ENCODE data around the gene ABCA3. TPM values are rescaled to one million over a fixed set of nuclear protein-coding genes. Genes with fewer than 3 reads are reported as not detected.

ABCA3 gene
- total RNA-seq, 6 donors from 2014 or later, result 337 to 619 (median 455) TPM

- Histone ChIP-seq H3K4me3 (peak overlapping the region in 3 of 4 donors; percentile 29 to 53 (median 49)), H3K27me3 (no peaks in the 10 kb centered on the region), H3K27ac (peak overlapping the region in 2 of 4 donors; percentile 1 to 56), H3K4me1 (peaks cover 0 to 10% (median 0%) of the 10 kb centered on the region in 4 donors), H3K9me3 (no peaks in the 10 kb centered on the region), H3K36me3 (peaks cover 21 to 67% (median 44%) of the 10 kb centered on the region in 4 donors)
- no peak for TF ChIP-seq EP300 (IDR thresholded peaks at IDR 0.05)
- TF ChIP-seq POLR2AphosphoS5 (IDR thresholded peaks at IDR 0.05), result no peak
- no peak for TF ChIP-seq CTCF (IDR thresholded peaks at IDR 0.05)
- no peak for TF ChIP-seq POLR2A (IDR thresholded peaks at IDR 0.05)
- no peak for ATAC-seq (ENCODE audit: low FRiP score in 2 of 2)
- DNase-seq, result no peak
- 72 to 91% methylated on average over 5 to 7 of the region's 7 CpGs for WGBS, 2 donors
These were observed 15.3 kb downstream of the ABCA3 start for GRCh38 chr16:2325181-2325580.

GRCh38 chr16:2324296-2324859 is 16.1 kb downstream of the ABCA3 start:
- peak overlapping the region in 2 of 4 donors; percentile 1 to 50 for H3K27ac ChIP-seq
- H3K27me3 ChIP-seq, result no peaks in the 10 kb centered on the region
- peaks cover 0 to 5% (median 0%) of the 10 kb centered on the region in 4 donors for H3K4me1 ChIP-seq
- H3K4me3 ChIP-seq, result peak overlapping the region in 3 of 4 donors; percentile 29 to 53 (median 49)
- H3K9me3 ChIP-seq, result no peaks in the 10 kb centered on the region
- ATAC-seq (ENCODE audit: low FRiP score in 2 of 2) (no peak), DNase-seq (peak; percentile 60 to 80)
- 70 to 83% methylated on average over 24 to 25 of the region's 26 CpGs for WGBS, 2 donors
- TF ChIP-seq POLR2A (IDR thresholded peaks at IDR 0.05) (peak in 1 of 4 donors; percentile 19), EP300 (IDR thresholded peaks at IDR 0.05) (no peak)
- H3K36me3 ChIP-seq, result peaks cover 21 to 72% (median 49%) of the 10 kb centered on the region in 4 donors

GRCh38 chr16:2323701-2324100 is 16.8 kb downstream of the ABCA3 start:
- H3K36me3 ChIP-seq, result peaks cover 24 to 79% (median 53%) of the 10 kb centered on the region in 4 donors
- no peaks in the 10 kb centered on the region for H3K9me3 ChIP-seq
- 81 to 85% methylated on average over 5 to 8 of the region's 8 CpGs for WGBS, 2 donors
- H3K4me1 ChIP-seq, result peaks cover 0 to 5% (median 0%) of the 10 kb centered on the region in 4 donors
- H3K4me3 ChIP-seq, result peak overlapping the region in 3 of 4 donors; percentile 29 to 53 (median 49)
- no peaks in the 10 kb centered on the region for H3K27me3 ChIP-seq
- H3K27ac ChIP-seq, result no peak overlapping the region
- ATAC-seq (ENCODE audit: low FRiP score in 2 of 2), result no peak
- DNase-seq, result peak in 1 of 2 donors; percentile 22
- no peak for TF ChIP-seq EP300 (IDR thresholded peaks at IDR 0.05)

GRCh38 chr16:2319606-2320005 is 20.9 kb downstream of the ABCA3 start:
- no peaks in the 10 kb centered on the region for H3K9me3 ChIP-seq
- H3K27me3 ChIP-seq, result no peaks in the 10 kb centered on the region
- ATAC-seq (ENCODE audit: low FRiP score in 2 of 2) (no peak), DNase-seq (peak in 1 of 2 donors; percentile 75)
- H3K27ac ChIP-seq, result no peak overlapping the region
- no peak overlapping the region for H3K4me3 ChIP-seq
- H3K36me3 ChIP-seq, result peaks cover 12 to 65% (median 42%) of the 10 kb centered on the region in 4 donors
- H3K4me1 ChIP-seq, result peaks cover 0 to 2% (median 0%) of the 10 kb centered on the region in 4 donors
- TF ChIP-seq POLR2AphosphoS5 (IDR thresholded peaks at IDR 0.05) (no peak), EP300 (IDR thresholded peaks at IDR 0.05) (no peak), POLR2A (IDR thresholded peaks at IDR 0.05) (peak in 1 of 4 donors; percentile 18)
- WGBS, 2 donors, result 93 to 94% methylated on average over 16 to 23 of the region's 23 CpGs

GRCh38 chr16:2317231-2318020 is 23.1 kb downstream of the ABCA3 start:
- peak in 1 of 4 donors; percentile 19 for TF ChIP-seq POLR2A (IDR thresholded peaks at IDR 0.05)
- TF ChIP-seq EP300 (IDR thresholded peaks at IDR 0.05), result no peak
- TF ChIP-seq CTCF (IDR thresholded peaks at IDR 0.05), result no peak
- TF ChIP-seq POLR2AphosphoS5 (IDR thresholded peaks at IDR 0.05), result no peak
- H3K36me3 ChIP-seq, result peaks cover 12 to 60% (median 31%) of the 10 kb centered on the region in 4 donors
- H3K27me3 ChIP-seq, result no peaks in the 10 kb centered on the region
- DNase-seq (peak in 1 of 2 donors; percentile 81), ATAC-seq (ENCODE audit: low FRiP score in 2 of 2) (peak; percentile 9 to 16)
- 92 to 95% methylated on average over 23 to 26 of the region's 26 CpGs for WGBS, 2 donors
- H3K4me1 ChIP-seq, result no peaks in the 10 kb centered on the region
- no peaks in the 10 kb centered on the region for H3K9me3 ChIP-seq
- H3K4me3 ChIP-seq, result no peak overlapping the region
- H3K27ac ChIP-seq, result no peak overlapping the region

Measured in upper lobe of left lung (tissue), 6 donors.